Tibial nerve (tissue), 4 donors: ENCODE results near the gene EDAR.

ENCODE experiments used
- CTCF ChIP-seq, 5 experiments: fragments of 200-600 bp in 3 of 5; fragments of 450-650 bp in 2 of 5; sonication (generic) in 3 of 5; IDR thresholded peaks; one replicate each; pipeline ENCODE4 v1.5.1; 2016 to 2019; ENCODE audit warnings: antibody characterized with exemption in 5 of 5, mild to moderate bottlenecking in 3 of 5, moderate library complexity in 2 of 5
- EP300 ChIP-seq, 2 donors: sonication (generic); formaldehyde crosslinking; IDR thresholded peaks; one replicate each; pipeline ENCODE4 v1.6.1; 2017; ENCODE audit warnings: antibody characterized with exemption in 2 of 2, mild to moderate bottlenecking in 1 of 2

GRCh38 chr2:109027702-109028101 is 38.7 kb upstream of the EDAR start:
- TF ChIP-seq EP300 (IDR thresholded peaks at IDR 0.05) (no peak), CTCF (IDR thresholded peaks at IDR 0.05) (no peak)
